Stimulated activated CD8-positive, alpha-beta memory T cell treated with anti-CD3 and anti-CD28 coated beads, Interleukin-7, amount 100 ng/mL, for 48 hours (primary cell): ENCODE results near the gene NSUN7.
"Not testable (repeated sequence)": the region's sequence is repeated elsewhere in the genome, so short reads cannot be mapped to it uniquely, and the experiment has no call there.

Experiments used
- DNase-seq, 2 donors: peaks; one replicate each; pipeline ENCODE4 v3.0.0-alpha.2; 2020; ENCODE audit warnings: low read depth in 1 of 2; ENCODE audit errors: extremely low read depth in 1 of 2

Gene NSUN7

GRCh38 chr4:40749717-40750460 is at the start of gene NSUN7:
Gene NSUN7 (plus strand): TSS chr4:40749955. CDS start chr4:40750694, 739 bp downstream.
- peak in 1 of 2 donors; percentile 8 for DNase-seq

DNA sequence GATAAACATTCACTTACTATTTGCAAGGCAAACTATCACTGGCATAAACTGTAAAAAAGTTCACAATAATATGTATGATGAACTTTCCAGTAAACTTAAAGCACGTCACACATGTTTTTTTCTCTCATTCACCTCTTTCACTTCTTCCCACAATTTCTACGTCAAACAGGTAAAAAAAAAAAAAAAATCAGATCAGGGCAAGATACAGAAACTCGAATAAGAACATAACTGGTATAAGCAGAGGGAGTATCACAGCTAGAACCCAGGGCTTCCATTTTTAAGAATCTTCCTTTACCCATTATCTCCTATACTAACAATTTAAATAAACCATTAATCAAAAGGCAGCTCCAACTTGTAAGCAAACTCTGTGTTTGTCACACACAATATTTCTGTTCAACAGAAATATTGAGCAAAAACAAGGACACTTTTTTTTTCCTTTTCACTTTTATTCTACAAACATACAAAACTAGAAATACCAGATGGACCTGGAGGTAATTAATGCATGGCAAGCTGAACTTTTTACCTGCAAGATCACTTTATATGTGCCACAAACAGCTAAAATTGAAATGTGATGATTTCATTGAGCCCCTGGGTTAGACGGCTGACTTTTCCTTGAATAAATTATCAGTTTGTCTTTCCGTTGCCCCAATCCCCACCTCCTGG is 47.5 kb upstream of the NSUN7 start:
- no peak for DNase-seq

DNA sequence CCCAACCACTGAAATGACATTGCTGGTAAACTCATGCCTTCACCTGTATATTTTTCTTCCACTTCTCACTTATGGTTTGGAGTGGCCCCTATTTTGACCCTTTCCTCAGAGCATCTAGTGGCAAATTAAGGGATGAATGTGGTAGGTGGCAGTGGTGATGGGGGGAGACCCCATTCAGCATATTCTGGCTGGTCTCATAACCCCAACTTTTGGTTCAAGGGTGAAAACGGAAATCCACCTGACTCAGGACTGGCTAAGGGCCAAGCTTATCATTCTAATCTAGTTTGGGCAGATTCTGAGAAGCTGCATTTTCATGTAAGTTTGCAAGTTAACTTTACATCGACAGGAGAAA is 47.0 kb upstream of the NSUN7 start:
- DNase-seq, result peak in 1 of 2 donors; percentile 55

GRCh38 chr4:40704073-40704472 is 45.7 kb upstream of the NSUN7 start:
- DNase-seq, result no peak

DNA sequence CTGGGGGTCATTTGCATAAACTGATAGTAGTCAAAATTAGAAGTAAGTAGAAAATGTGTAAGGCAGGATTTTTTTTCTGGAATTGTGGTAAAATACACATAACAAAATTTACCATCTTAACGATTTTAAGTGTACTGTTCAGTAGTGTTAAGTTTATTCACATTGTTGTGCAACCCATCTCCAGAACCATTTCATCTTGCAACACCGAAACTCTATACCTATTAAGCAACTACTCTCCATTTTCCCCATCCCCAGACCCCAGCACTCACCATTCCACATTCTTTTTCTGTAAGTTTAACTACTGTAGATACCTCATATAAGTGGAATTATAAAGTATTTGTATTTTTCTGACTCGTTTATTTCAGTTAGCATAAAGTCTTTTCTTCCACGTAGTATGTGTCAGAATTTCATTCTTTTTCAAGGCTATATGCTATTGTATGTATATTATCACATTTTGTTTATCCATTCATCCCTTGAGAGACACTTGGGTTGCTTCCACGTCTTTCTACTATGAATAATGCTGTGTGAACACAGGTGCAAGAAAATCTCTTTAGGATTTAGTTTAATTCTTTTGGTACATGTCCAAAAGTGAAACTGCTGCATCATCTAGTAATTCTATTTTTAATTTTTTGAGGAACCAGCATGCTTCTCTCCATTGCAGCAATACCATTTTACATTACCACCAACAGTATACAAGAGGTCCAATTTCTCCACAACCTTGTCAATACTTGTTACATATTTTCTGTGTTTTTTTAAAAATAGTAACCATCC is 39.1 kb upstream of the NSUN7 start:
- DNase-seq, result no peak

DNA sequence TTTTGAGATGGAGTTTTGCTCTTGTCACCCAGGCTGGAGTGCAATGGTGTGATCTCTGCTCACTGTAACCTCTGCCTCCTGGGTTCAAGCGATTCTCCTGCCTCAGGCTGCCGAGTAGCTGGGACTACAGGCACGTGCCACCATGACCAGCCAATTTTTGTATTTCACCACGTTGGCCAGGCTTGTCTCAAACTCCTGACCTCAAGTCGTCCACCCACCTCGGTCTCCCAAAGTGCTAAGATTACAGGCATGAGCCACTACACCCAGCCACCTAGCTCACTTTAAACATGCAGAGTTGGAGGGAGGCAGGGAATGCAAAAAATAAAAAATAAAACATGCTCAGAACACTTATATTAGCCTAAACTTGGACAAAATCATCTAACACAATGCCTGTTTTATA is 36.8 kb upstream of the NSUN7 start:
- DNase-seq, result not testable (repeated sequence)

- no peak for DNase-seq
Observed at GRCh38 chr4:40713798-40714197, 36.0 kb upstream of the NSUN7 start.

DNA sequence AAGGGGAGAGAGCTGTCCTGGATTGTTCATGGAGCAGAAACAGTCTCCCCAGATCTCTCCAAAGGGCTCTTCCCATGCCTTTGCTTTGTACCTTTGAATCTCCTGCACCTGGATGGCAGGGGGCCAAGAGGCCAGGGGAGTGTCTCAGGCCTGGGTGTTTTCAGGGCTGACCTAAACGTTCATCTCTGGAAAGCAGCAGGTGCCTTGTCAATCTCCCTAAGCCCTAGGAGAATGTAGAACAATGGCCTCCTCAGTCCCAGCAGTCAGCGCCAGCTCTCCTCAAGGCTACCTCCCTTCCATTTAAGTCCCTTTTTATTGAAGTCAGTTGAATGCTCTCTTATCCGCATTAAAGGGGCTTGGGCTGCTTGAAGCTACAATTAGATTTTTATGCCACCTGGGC is 31.2 kb upstream of the NSUN7 start:
- DNase-seq, result no peak

DNA sequence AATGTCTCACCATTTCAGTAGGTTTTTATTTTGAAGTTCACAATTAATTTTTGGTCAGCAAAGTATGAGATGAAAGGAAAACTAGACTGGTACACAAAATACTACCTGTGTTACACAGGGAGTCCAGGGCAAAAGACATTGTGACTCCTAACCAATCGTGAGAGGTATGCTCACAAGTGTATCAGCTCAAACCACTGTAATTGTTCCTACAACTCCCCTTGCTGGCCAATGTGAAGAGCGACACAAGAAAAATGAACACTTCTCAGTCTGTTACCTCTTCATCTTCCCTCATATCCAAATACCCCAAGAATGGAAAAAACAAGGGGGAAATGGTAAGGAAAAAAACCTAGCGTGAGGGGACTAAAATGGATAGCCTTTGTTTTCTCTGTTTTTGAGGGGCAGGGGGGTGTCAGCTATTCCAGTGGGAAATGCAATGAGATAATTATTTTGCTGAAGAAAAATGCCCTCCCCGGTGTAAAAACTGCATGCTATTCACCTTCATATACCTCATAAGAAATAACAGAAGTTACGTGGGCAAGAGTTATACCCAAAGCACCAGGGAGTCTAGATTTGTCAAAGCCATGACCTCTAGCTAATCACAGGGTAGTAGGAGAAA is 30.6 kb upstream of the NSUN7 start:
- no peak for DNase-seq

DNA sequence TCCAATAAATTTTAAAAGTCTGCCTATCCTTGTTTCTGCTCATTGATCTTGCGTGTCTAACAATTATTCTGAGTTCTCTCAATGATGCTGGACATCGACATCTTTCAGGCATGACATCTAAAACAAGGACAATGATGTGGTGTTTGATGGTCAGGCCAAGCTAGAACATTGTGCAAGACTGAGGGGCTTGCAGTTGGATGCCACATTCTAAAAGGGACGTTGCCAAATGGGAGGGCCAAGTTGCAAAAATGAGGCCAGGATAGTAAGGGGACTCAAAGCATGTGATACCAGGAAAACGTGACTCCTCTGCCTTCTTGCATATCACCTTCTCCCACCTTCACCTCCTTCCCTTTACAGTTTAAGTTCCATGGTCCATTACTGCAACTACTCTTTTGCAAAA is 29.4 kb upstream of the NSUN7 start:
- no peak for DNase-seq

- DNase-seq, result no peak
Observed at GRCh38 chr4:40720916-40721315, 28.8 kb upstream of the NSUN7 start.

- no peak for DNase-seq
Observed at GRCh38 chr4:40721730-40722171, 28.0 kb upstream of the NSUN7 start.

- no peak for DNase-seq
Observed at GRCh38 chr4:40722576-40723161, 27.1 kb upstream of the NSUN7 start.

- DNase-seq, result no peak
Observed at GRCh38 chr4:40723728-40724127, 26.0 kb upstream of the NSUN7 start.

- no peak for DNase-seq
Observed at GRCh38 chr4:40728333-40728732, 21.4 kb upstream of the NSUN7 start.

DNA sequence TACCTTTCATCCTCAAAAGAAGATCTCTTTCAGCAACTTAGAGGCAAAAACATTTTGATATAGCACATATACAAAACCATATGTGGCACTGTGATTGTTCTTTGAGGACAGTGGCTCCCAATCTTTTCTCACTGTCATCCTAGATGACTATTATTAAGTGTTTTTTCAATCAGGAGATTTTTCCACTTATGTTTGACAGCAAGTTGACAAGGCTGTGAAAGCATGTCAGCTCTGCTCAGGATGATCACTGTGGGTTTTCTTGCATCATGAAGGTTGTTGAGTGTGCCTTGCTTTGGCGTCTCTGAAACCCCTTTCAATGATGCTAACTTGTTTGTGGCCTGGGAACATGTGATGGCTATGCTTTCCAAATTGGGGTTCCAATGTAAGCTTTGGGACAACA is 20.2 kb upstream of the NSUN7 start:
- no peak for DNase-seq

DNA sequence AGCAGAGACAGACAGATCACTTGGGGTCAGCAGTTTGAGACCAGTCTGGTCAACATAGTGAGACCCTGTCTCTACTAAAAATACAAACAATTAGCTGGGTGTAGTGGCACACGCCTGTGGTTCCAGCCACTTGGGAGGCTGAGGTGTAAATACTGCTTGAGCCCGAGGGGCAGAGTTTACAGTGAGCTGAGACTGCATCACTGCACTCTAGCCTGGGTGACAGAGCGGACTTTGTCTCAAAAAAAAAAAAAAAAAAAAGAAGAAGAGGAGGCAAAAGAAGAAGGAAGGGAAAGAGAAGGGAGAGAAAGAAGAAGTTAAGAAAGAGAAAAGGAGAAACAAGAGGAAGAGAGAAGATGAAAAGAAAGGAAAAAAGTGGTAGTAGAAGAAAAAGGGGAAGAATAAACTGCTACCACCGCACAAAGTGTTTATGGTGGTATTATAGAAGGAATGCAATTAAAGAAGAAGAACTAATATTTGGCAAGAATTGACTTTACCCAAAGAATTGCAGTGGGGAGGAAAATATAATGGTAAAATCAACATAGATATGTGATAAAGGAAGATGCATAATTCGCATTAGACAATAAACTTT is 19.6 kb upstream of the NSUN7 start:
- no peak for DNase-seq

DNA sequence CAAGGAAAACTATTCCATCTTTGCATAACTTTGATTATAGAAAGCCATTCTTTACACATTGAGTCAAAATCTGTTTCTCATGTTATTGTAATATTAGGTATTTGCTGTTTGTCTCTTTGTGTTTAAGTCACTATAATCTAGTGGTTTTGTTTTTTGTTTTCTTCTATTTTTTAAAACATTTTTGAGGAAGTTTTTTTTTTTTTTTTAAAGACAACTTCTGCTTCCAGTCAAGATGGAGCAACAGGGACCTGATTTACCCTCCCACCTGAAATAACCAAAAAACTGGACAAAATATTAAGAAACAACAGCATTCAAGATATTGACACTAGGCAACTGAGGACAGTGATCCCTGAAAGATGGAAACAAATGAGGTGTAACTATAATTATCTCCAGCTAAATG is 18.4 kb upstream of the NSUN7 start:
- DNase-seq, result no peak

- DNase-seq, result no peak
Observed at GRCh38 chr4:40731792-40732245, 17.9 kb upstream of the NSUN7 start.

DNA sequence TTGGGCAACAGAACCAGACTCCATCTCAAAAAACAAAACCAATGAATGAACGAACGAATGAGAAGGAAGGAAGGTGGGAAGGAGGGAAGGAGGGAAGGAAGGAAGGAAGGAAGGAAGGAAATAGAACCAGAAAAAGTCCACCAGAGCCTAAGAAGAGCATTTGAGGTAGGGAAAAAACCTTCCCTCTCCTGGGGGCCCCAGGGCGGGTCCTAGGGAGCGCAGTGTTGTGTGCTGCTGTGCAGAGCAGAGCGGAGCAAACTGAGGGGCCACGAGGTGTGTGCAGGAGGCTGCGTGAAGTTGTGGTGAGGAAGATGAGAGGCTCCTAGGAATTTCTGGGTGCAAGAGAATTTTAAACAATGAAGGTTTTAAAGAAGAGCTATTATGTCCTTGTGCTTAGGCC is 16.0 kb upstream of the NSUN7 start:
- DNase-seq, result no peak

DNA sequence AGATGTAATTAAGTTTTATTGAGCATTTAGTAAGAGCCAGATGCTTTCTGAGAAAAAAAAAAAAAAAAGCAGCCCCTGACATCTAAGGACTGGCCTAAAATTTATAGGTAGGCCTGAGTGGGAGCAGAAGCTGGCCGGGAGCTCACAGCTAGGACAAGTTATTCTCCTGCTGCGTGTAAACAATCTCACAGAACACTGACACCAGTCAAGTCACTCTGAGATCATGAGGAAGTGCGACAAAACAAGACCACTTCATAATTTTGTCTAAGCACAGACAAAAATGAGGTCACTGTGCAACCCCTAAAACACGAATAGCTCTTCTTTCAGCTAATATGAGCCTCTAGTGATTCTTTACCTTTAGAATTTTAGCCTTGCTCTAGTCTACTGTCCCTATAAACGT is 15.3 kb upstream of the NSUN7 start:
- DNase-seq, result no peak
